K562 (cell line): ENCODE data around the gene C19orf67. TPM values are rescaled to one million over a fixed set of nuclear protein-coding genes. Genes with fewer than 3 reads are reported as not detected.

Experiments used
- BRF2 ChIP-seq: IDR thresholded peaks from 3 replicates; pipeline ENCODE4 v1.6.1; 2011; ENCODE audit warnings: borderline replicate concordance, mild to moderate bottlenecking; ENCODE audit not compliant: insufficient read length, insufficient read depth
- FOXM1 ChIP-seq, 2 experiments: fragments of 450-650 bp in 1 of 2; sonication (generic) in 1 of 2; formaldehyde crosslinking in 1 of 2; IDR thresholded peaks; 2 replicates each; pipeline versions ENCODE4 v1.6.1 to v1.9.0; 2017 to 2022; ENCODE audit warnings: low read depth in 2 of 2, mild to moderate bottlenecking in 2 of 2, missing genetic modification reagents in 1 of 2, moderate library complexity in 1 of 2
- GABPB1 ChIP-seq: sonication (generic); formaldehyde crosslinking; IDR thresholded peaks from 2 replicates; pipeline ENCODE4 v1.8.0; 2022; ENCODE audit warnings: mild to moderate bottlenecking, missing genetic modification reagents
- HDAC6 ChIP-seq: IDR thresholded peaks from 2 replicates; pipeline ENCODE4 v1.6.1; 2012; ENCODE audit warnings: low read depth, mild to moderate bottlenecking, control low read depth, inconsistent platforms, low read length, moderate library complexity
- MIER1 ChIP-seq: fragments of 450-650 bp; IDR thresholded peaks from 2 replicates; pipeline ENCODE4 v1.6.1; 2016; ENCODE audit warnings: antibody characterized with exemption, mild to moderate bottlenecking, low read depth
- RERE ChIP-seq: sonication (generic); formaldehyde crosslinking; IDR thresholded peaks from 2 replicates; pipeline ENCODE4 v1.8.0; 2023; ENCODE audit warnings: missing genetic modification reagents, mild to moderate bottlenecking, borderline replicate concordance
- SMARCE1 ChIP-seq: fragments of 450-650 bp; IDR thresholded peaks from 2 replicates; pipeline ENCODE4 v1.7.1; 2016; ENCODE audit warnings: mild to moderate bottlenecking
- TCFL5 ChIP-seq: fragments of 250-450 bp; sonication (Bioruptor Pico); conservative IDR thresholded peaks from 2 replicates; pipeline ENCODE4 v1.6.1; 2021; ENCODE audit warnings: mild to moderate bottlenecking, moderate library complexity, matching md5 sums
- VEZF1 ChIP-seq: fragments of 200-800 bp; sonication (Bioruptor generic); IDR thresholded peaks from 2 replicates; pipeline ENCODE4 v1.6.1; 2017; ENCODE audit warnings: missing genetic modification characterization, missing compliant biosample characterization
- ZBTB26 ChIP-seq: fragments of 450-650 bp; formaldehyde crosslinking; IDR thresholded peaks from 2 replicates; pipeline ENCODE4 v1.4.0; 2022; ENCODE audit warnings: missing genetic modification characterization
- ZNF140 ChIP-seq: fragments of 250-450 bp; sonication (Bioruptor Pico); IDR thresholded peaks from 2 replicates; pipeline ENCODE4 v1.8.0; 2021; ENCODE audit warnings: moderate library complexity, mild to moderate bottlenecking, inconsistent platforms
- ZNF280B ChIP-seq: fragments of 250-450 bp; sonication (Bioruptor Pico); IDR thresholded peaks from 2 replicates; pipeline ENCODE4 v1.5.1; 2021; ENCODE audit warnings: mild to moderate bottlenecking
- ZNF707 ChIP-seq: fragments of 250-450 bp; sonication (Bioruptor Pico); conservative IDR thresholded peaks from 2 replicates; pipeline ENCODE4 v1.8.0; 2022; ENCODE audit warnings: inconsistent platforms, mild to moderate bottlenecking, moderate library complexity
- polyA plus RNA-seq, 8 experiments: library from polyadenylated mRNA; depleted of rRNA in 4 of 8; stranded (reverse) in 5 of 8; unstranded in 3 of 8; fragments of >200 nt; fragmentation: Nextera tagmentation in 2 of 8; fragmentation: Illumina TruSeq in 1 of 8; extraction: Ambion mirVana in 2 of 8; extraction: Trizol in 1 of 8; gene quantifications; 2 replicates each; pipeline versions ENCODE4 v1.2.1 to v1.2.3, GENCODE V29; 2011 to 2014; ENCODE audit warnings: inconsistent platforms in 1 of 8, missing spikeins in 1 of 8
- total RNA-seq, 7 experiments: library from RNA; depleted of rRNA in 6 of 7; stranded (reverse); fragments of >200 nt in 6 of 7; fragmentation: Illumina TruSeq in 2 of 7; extraction: Trizol in 2 of 7; gene quantifications; 2 replicates each; pipeline versions ENCODE4 v1.2.1 to v1.2.3, GENCODE V29; 2011 to 2021; ENCODE audit warnings: low replicate concordance in 1 of 7

The C19orf67 gene
- total and polyA plus RNA-seq, 9 of the 15 experiments (the other 6 are each of a cell fraction or from before 2014, with no cell fraction given): 0.29 to 1.8 (median 0.51) TPM; not detected in 3

GRCh38 chr19:14073261-14073924 is 12.2 kb downstream of the C19orf67 start (continued):
- no peak for TF ChIP-seq ZBTB26
- no peak for TF ChIP-seq TCFL5 (CRISPR knock-in tag)
- no peak for TF ChIP-seq ZNF280B (CRISPR knock-in tag)
- no peak for TF ChIP-seq GABPB1 (CRISPR knock-in tag)
- TF ChIP-seq FOXM1 (IDR thresholded peaks at IDR 0.05; ENCODE audit: low read depth): no peak
- no peak for TF ChIP-seq FOXM1 (CRISPR knock-in tag; IDR thresholded peaks at IDR 0.05; ENCODE audit: low read depth)
- TF ChIP-seq ZNF140 (CRISPR knock-in tag): no peak
- TF ChIP-seq MIER1: no peak
- no peak for TF ChIP-seq ZNF707 (CRISPR knock-in tag)
- no peak for TF ChIP-seq SMARCE1
- peak; percentile 92; the same call in 1 of the 2 replicates for TF ChIP-seq HDAC6
- TF ChIP-seq VEZF1 (CRISPR knock-in tag): peak; percentile 78
- TF ChIP-seq BRF2: no peak
- TF ChIP-seq RERE (CRISPR knock-in tag): no peak
